Endothelial cell of umbilical vein (primary cell): ENCODE data around the gene MACROD2.

ENCODE experiments used
- EZH2 ChIP-seq: IDR thresholded peaks from 2 replicates; pipeline ENCODE4 v1.6.1; 2012; ENCODE audit warnings: borderline replicate concordance, low read depth, mild to moderate bottlenecking, moderate library complexity, low read length, inconsistent platforms; ENCODE audit not compliant: severe bottlenecking
- FOS ChIP-seq: IDR thresholded peaks from 2 replicates; pipeline ENCODE4 v1.6.1; 2011; ENCODE audit warnings: mild to moderate bottlenecking, low read length, moderate library complexity, borderline replicate concordance; ENCODE audit not compliant: insufficient read depth
- GATA2 ChIP-seq: IDR thresholded peaks from 2 replicates; pipeline ENCODE4 v1.7.0; 2011; ENCODE audit warnings: low read depth, mild to moderate bottlenecking, moderate library complexity, mixed read lengths, low read length; ENCODE audit not compliant: insufficient read length, insufficient read depth
- JUN ChIP-seq: IDR thresholded peaks from 2 replicates; pipeline ENCODE4 v1.6.1; 2011; ENCODE audit warnings: borderline replicate concordance, low read depth; ENCODE audit not compliant: insufficient read length, insufficient read depth
- MAX ChIP-seq: IDR thresholded peaks from 2 replicates; pipeline ENCODE4 v1.6.1; 2011; ENCODE audit not compliant: insufficient read depth, insufficient read length
- MYC ChIP-seq: IDR thresholded peaks from one replicate; pipeline ENCODE4 v1.6.1; 2011; ENCODE audit warnings: mild to moderate bottlenecking, low read depth, low read length
- POLR2A ChIP-seq: IDR thresholded peaks from 2 replicates; pipeline ENCODE4 v1.6.1; 2012; ENCODE audit warnings: low read depth, mild to moderate bottlenecking, control low read depth, low read length
- POLR2AphosphoS5 ChIP-seq: IDR thresholded peaks from 2 replicates; pipeline ENCODE4 v1.6.1; 2012; ENCODE audit warnings: low read depth, mild to moderate bottlenecking, control low read depth, low read length, moderate library complexity; ENCODE audit not compliant: insufficient read depth
- TF ChIP-seq, protein P1 (sequence below), 2 donors: IDR thresholded peaks; 1 replicate in 1 of 2; 2 replicates in 1 of 2; pipeline ENCODE4 v1.5.1; 2011; ENCODE audit warnings: low read length in 2 of 2, mild to moderate bottlenecking in 2 of 2, moderate library complexity in 2 of 2, control low read depth in 1 of 2, inconsistent platforms in 1 of 2, low read depth in 1 of 2; ENCODE audit not compliant: insufficient read depth in 1 of 2; ENCODE audit errors: extremely low read depth in 1 of 2

- TF ChIP-seq POLR2A (no peak), POLR2AphosphoS5 (no peak), GATA2 (no peak), EZH2 (no peak), JUN (no peak), MYC (no peak), FOS (no peak), MAX (no peak)
- TF ChIP-seq, protein P1, sequence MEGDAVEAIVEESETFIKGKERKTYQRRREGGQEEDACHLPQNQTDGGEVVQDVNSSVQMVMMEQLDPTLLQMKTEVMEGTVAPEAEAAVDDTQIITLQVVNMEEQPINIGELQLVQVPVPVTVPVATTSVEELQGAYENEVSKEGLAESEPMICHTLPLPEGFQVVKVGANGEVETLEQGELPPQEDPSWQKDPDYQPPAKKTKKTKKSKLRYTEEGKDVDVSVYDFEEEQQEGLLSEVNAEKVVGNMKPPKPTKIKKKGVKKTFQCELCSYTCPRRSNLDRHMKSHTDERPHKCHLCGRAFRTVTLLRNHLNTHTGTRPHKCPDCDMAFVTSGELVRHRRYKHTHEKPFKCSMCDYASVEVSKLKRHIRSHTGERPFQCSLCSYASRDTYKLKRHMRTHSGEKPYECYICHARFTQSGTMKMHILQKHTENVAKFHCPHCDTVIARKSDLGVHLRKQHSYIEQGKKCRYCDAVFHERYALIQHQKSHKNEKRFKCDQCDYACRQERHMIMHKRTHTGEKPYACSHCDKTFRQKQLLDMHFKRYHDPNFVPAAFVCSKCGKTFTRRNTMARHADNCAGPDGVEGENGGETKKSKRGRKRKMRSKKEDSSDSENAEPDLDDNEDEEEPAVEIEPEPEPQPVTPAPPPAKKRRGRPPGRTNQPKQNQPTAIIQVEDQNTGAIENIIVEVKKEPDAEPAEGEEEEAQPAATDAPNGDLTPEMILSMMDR (IDR thresholded peaks at IDR 0.05; ENCODE audit: extremely low read depth in 1 of 2, insufficient read depth in 1 of 2, low read depth in 1 of 2, low read length in 2 of 2) = no peak
These were observed 806.4 kb downstream of the MACROD2 start for GRCh38 chr20:14801591-14802325.
